ENCODE data around the gene ANKRD11.

DNA sequence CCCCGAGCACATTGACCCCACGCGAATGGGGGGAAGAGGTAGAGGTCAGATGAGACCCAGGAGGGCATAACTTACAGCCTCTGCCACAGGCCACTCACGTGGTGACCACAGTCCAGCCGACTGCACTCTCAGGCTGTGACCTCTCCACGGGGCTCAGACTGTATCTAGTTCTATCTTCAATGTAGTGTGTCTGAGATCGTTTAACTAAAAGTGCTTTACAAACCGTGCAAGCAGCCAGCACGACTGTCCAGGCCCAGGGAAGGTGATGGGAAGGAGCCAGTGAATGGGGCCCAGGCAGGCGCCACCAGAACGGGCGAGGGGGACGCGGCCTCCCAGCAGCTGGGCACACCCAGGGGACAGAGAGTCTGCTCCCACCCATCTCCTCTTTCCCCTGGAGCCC is 108.6 kb downstream of the ANKRD11 start:
- TF ChIP-seq POLR2AphosphoS5 (IDR thresholded peaks at IDR 0.05): no peak
- TF ChIP-seq, protein P1, sequence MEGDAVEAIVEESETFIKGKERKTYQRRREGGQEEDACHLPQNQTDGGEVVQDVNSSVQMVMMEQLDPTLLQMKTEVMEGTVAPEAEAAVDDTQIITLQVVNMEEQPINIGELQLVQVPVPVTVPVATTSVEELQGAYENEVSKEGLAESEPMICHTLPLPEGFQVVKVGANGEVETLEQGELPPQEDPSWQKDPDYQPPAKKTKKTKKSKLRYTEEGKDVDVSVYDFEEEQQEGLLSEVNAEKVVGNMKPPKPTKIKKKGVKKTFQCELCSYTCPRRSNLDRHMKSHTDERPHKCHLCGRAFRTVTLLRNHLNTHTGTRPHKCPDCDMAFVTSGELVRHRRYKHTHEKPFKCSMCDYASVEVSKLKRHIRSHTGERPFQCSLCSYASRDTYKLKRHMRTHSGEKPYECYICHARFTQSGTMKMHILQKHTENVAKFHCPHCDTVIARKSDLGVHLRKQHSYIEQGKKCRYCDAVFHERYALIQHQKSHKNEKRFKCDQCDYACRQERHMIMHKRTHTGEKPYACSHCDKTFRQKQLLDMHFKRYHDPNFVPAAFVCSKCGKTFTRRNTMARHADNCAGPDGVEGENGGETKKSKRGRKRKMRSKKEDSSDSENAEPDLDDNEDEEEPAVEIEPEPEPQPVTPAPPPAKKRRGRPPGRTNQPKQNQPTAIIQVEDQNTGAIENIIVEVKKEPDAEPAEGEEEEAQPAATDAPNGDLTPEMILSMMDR (IDR thresholded peaks at IDR 0.05): no peak
- no peak for TF ChIP-seq POLR2A (IDR thresholded peaks at IDR 0.05)
- TF ChIP-seq EP300 (IDR thresholded peaks at IDR 0.05): no peak
